GM06990 (cell line): ENCODE results near the gene NSG1.

ENCODE experiments used
- DNase-seq: peaks from one replicate; pipeline ENCODE4 v3.0.0-alpha.2; 2011; ENCODE audit not compliant: insufficient read length; ENCODE audit errors: extremely low read depth
- H3K27me3 ChIP-seq: replicated peaks from 2 replicates; pipeline ENCODE4 v1.6.0; 2011; ENCODE audit warnings: low read length; ENCODE audit not compliant: control insufficient read depth, insufficient read depth
- H3K36me3 ChIP-seq: 2 replicates; pipeline ENCODE4 v1.5.1; 2011; ENCODE audit warnings: low read length; ENCODE audit not compliant: control insufficient read depth, insufficient read depth
- H3K4me3 ChIP-seq: replicated peaks from 2 replicates; pipeline ENCODE4 v1.5.1; 2011; ENCODE audit warnings: low read depth, mild to moderate bottlenecking, control low read depth, low read length
- CTCF ChIP-seq: IDR thresholded peaks from 2 replicates; pipeline ENCODE4 v1.5.1; 2011; ENCODE audit warnings: low read length, control low read depth, mild to moderate bottlenecking, inconsistent platforms; ENCODE audit not compliant: insufficient read depth, poor library complexity, severe bottlenecking

NSG1 gene

GRCh38 chr4:4356106-4357041 is 30.5 kb upstream of the NSG1 start:
- no peak for TF ChIP-seq CTCF
- Histone ChIP-seq H3K4me3 (no peak overlapping the region), H3K27me3 (no peaks in the 10 kb centered on the region), H3K36me3 (no peaks in the 10 kb centered on the region)
- no peak for DNase-seq

- no peak overlapping the region for H3K4me3 ChIP-seq
- no peak for DNase-seq
- H3K27me3 ChIP-seq, result no peaks in the 10 kb centered on the region
- no peaks in the 10 kb centered on the region for H3K36me3 ChIP-seq
- no peak for TF ChIP-seq CTCF
Observed at GRCh38 chr4:4358093-4358854, 28.6 kb upstream of the NSG1 start.

GRCh38 chr4:4361883-4362282 is 25.0 kb upstream of the NSG1 start:
- Histone ChIP-seq H3K4me3 (no peak overlapping the region), H3K27me3 (no peaks in the 10 kb centered on the region), H3K36me3 (no peaks in the 10 kb centered on the region)
- DNase-seq, result no peak
- no peak for TF ChIP-seq CTCF

GRCh38 chr4:4362991-4363697 is 23.8 kb upstream of the NSG1 start:
- DNase-seq, result no peak
- no peak overlapping the region for H3K4me3 ChIP-seq
- no peak for TF ChIP-seq CTCF
- H3K27me3 ChIP-seq, result no peaks in the 10 kb centered on the region
- no peaks in the 10 kb centered on the region for H3K36me3 ChIP-seq

GRCh38 chr4:4364061-4364460 is 22.8 kb upstream of the NSG1 start:
- no peak for DNase-seq
- TF ChIP-seq CTCF, result no peak
- Histone ChIP-seq H3K36me3 (no peaks in the 10 kb centered on the region), H3K27me3 (no peaks in the 10 kb centered on the region), H3K4me3 (no peak overlapping the region)
